Liver (tissue), 9 donors: ENCODE results near the gene TCFL5. TPM values are rescaled to one million over a fixed set of nuclear protein-coding genes. Genes with fewer than 3 reads are reported as not detected.

Experiments
- DNase-seq: peaks from one replicate; pipeline ENCODE4 v3.0.0-alpha.2; 2017; ENCODE audit warnings: low spot score
- H3K27ac ChIP-seq, 2 donors: one replicate each; pipeline ENCODE4 v1.7.0; 2013; ENCODE audit warnings: inconsistent platforms in 2 of 2, low read length in 2 of 2, control low read depth in 1 of 2, low read depth in 1 of 2, mild to moderate bottlenecking in 1 of 2
- H3K27me3 ChIP-seq, 4 donors: one replicate each; pipeline versions ENCODE4 v1.6.1 to v1.7.0; 2013; ENCODE audit warnings: low read length in 3 of 4, inconsistent platforms in 1 of 4, mild to moderate bottlenecking in 1 of 4, moderate library complexity in 1 of 4; ENCODE audit not compliant: control insufficient read depth in 4 of 4, insufficient read depth in 4 of 4
- H3K36me3 ChIP-seq, 4 donors: one replicate each; pipeline versions ENCODE4 v1.6.1 to v1.7.0; 2013; ENCODE audit warnings: low read length in 3 of 4, mild to moderate bottlenecking in 3 of 4, low read depth in 1 of 4, moderate library complexity in 1 of 4; ENCODE audit not compliant: control insufficient read depth in 4 of 4, insufficient read depth in 3 of 4
- H3K4me1 ChIP-seq, 4 donors: one replicate each; pipeline versions ENCODE4 v1.6.1 to v1.7.0; 2013; ENCODE audit warnings: low read length in 3 of 4, mild to moderate bottlenecking in 3 of 4, moderate library complexity in 1 of 4; ENCODE audit not compliant: control insufficient read depth in 4 of 4, insufficient read depth in 4 of 4
- H3K4me3 ChIP-seq, 3 donors: one replicate each; pipeline versions ENCODE4 v1.6.1 to v1.7.0; 2013; ENCODE audit warnings: low read length in 3 of 3, control low read depth in 1 of 3, low read depth in 1 of 3, mild to moderate bottlenecking in 1 of 3
- H3K9ac ChIP-seq, 2 donors: one replicate each; pipeline ENCODE4 v1.7.0; 2013; ENCODE audit warnings: low read length in 2 of 2, mild to moderate bottlenecking in 2 of 2, moderate library complexity in 2 of 2, control low read depth in 1 of 2, low read depth in 1 of 2
- H3K9me3 ChIP-seq, 4 donors: one replicate each; pipeline versions ENCODE4 v1.6.1 to v1.7.0; 2013; ENCODE audit warnings: low read length in 3 of 4; ENCODE audit not compliant: control insufficient read depth in 4 of 4
- ATF3 ChIP-seq: IDR thresholded peaks from 2 replicates; pipeline ENCODE4 v1.6.1; 2016; ENCODE audit warnings: antibody characterized with exemption
- CTCF ChIP-seq: fragments of 150-350 bp; IDR thresholded peaks from 2 replicates; pipeline ENCODE4 v1.5.1; 2017; ENCODE audit warnings: improper control_type of control experiment, low read depth, low read length; ENCODE audit not compliant: missing input control
- EGR1 ChIP-seq, 2 donors: IDR thresholded peaks; 2 replicates each; pipeline ENCODE4 v1.6.1; 2016 to 2018; ENCODE audit warnings: antibody characterized with exemption in 2 of 2, low read depth in 2 of 2
- FOXA1 ChIP-seq: IDR thresholded peaks from 2 replicates; pipeline ENCODE4 v1.6.1; 2016; ENCODE audit warnings: antibody characterized with exemption
- FOXA2 ChIP-seq: IDR thresholded peaks from 2 replicates; pipeline ENCODE4 v1.6.1; 2016; ENCODE audit warnings: antibody characterized with exemption
- GABPA ChIP-seq, 2 donors: IDR thresholded peaks in 1 of 2; conservative IDR thresholded peaks in 1 of 2; 2 replicates each; pipeline ENCODE4 v1.6.1; 2016; ENCODE audit warnings: antibody characterized with exemption in 2 of 2, mild to moderate bottlenecking in 1 of 2, moderate library complexity in 1 of 2
- HNF4A ChIP-seq, 2 donors: conservative IDR thresholded peaks; 2 replicates each; pipeline ENCODE4 v1.6.1; 2016; ENCODE audit warnings: antibody characterized with exemption in 2 of 2, mild to moderate bottlenecking in 2 of 2
- HNF4G ChIP-seq: IDR thresholded peaks from 2 replicates; pipeline ENCODE4 v1.6.1; 2016; ENCODE audit warnings: antibody characterized with exemption
- JUND ChIP-seq, 2 donors: IDR thresholded peaks; 2 replicates each; pipeline ENCODE4 v1.6.1; 2016; ENCODE audit warnings: antibody characterized with exemption in 2 of 2
- MAX ChIP-seq: IDR thresholded peaks from 2 replicates; pipeline ENCODE4 v1.6.1; 2016; ENCODE audit warnings: antibody characterized with exemption
- NR2F2 ChIP-seq: IDR thresholded peaks from 2 replicates; pipeline ENCODE4 v1.6.1; 2016; ENCODE audit warnings: antibody characterized with exemption
- RAD21 ChIP-seq, 2 donors: IDR thresholded peaks; 2 replicates each; pipeline ENCODE4 v1.6.1; 2016; ENCODE audit warnings: antibody characterized with exemption in 2 of 2, mild to moderate bottlenecking in 2 of 2
- REST ChIP-seq: IDR thresholded peaks from 2 replicates; pipeline ENCODE4 v1.6.1; 2016; ENCODE audit warnings: antibody characterized with exemption, mild to moderate bottlenecking
- RXRA ChIP-seq, 2 donors: IDR thresholded peaks; 2 replicates each; pipeline ENCODE4 v1.6.1; 2017 to 2018; ENCODE audit warnings: antibody characterized with exemption in 2 of 2, mild to moderate bottlenecking in 1 of 2
- SP1 ChIP-seq: IDR thresholded peaks from 2 replicates; pipeline ENCODE4 v1.6.1; 2018; ENCODE audit warnings: antibody characterized with exemption, mild to moderate bottlenecking
- TAF1 ChIP-seq: conservative IDR thresholded peaks from 2 replicates; pipeline ENCODE4 v1.6.1; 2016; ENCODE audit warnings: antibody characterized with exemption, mild to moderate bottlenecking
- YY1 ChIP-seq: IDR thresholded peaks from 2 replicates; pipeline ENCODE4 v1.6.1; 2016; ENCODE audit warnings: antibody characterized with exemption, mild to moderate bottlenecking
- WGBS: extraction: QIAGEN DNeasy Blood & Tissue Kit; methylation state at CpG from one replicate; pipeline ENCODE4 v1.1.7; 2013; 5-methylcytosine and 5-hydroxymethylcytosine counted together
- polyA plus RNA-seq, 2 donors: library from polyadenylated mRNA; stranded (reverse) in 1 of 2; unstranded in 1 of 2; fragments of 200-250 nt in 1 of 2; fragments of >200 nt in 1 of 2; fragmentation: Nextera tagmentation in 1 of 2; extraction: Ambion mirVana in 1 of 2; gene quantifications; one replicate each; pipeline versions ENCODE4 v1.2.1 to v1.2.3, GENCODE V29; 2013 to 2015
- total RNA-seq, 2 donors: library from RNA; depleted of rRNA; stranded (reverse); fragments of >200 nt; gene quantifications; one replicate each; pipeline ENCODE4 v1.2.3, GENCODE V29; 2014
- donor health status: healthy.
- donor health status: healthy.
- donor health status: healthy.
- donor health status: healthy.
- donor health status: healthy.

Gene TCFL5
- total and polyA plus RNA-seq, 4 donors: 0.79 to 3.8 (median 2.2) TPM

- DNase-seq: no peak
- Histone ChIP-seq H3K4me1 (peaks cover 7 to 14% (median 12%) of the 10 kb centered on the region in 4 donors), H3K27me3 (no peaks in the 10 kb centered on the region), H3K9me3 (no peaks in the 10 kb centered on the region), H3K9ac (no peak overlapping the region), H3K36me3 (peaks cover 2 to 16% (median 5%) of the 10 kb centered on the region in 4 donors), H3K4me3 (no peak overlapping the region), H3K27ac (no peak overlapping the region)
- WGBS: 95% methylated on average over 25 of the region's 25 CpGs
- TF ChIP-seq HNF4A (conservative IDR thresholded peaks at IDR 0.05) (no peak), CTCF (no peak), REST (no peak), EGR1 (IDR thresholded peaks at IDR 0.05; ENCODE audit: low read depth in 2 of 2) (no peak), FOXA1 (no peak), RAD21 (IDR thresholded peaks at IDR 0.05) (no peak)
These were observed 4.5 kb downstream of the TCFL5 start for GRCh38 chr20:62856931-62857619.

GRCh38 chr20:62855120-62855519 lies 6.5 kb downstream of the TCFL5 start:
- TF ChIP-seq NR2F2 (no peak), HNF4A (conservative IDR thresholded peaks at IDR 0.05) (no peak), FOXA1 (no peak), HNF4G (no peak), TAF1 (no peak), JUND (IDR thresholded peaks at IDR 0.05) (no peak), GABPA (IDR thresholded peaks at IDR 0.05 in 1 of 2, conservative IDR thresholded peaks at IDR 0.05 in 1 of 2) (no peak), RXRA (IDR thresholded peaks at IDR 0.05) (no peak), FOXA2 (no peak), SP1 (no peak), MAX (no peak), REST (no peak), CTCF (no peak), ATF3 (no peak), YY1 (no peak)
- Histone ChIP-seq H3K27ac (no peak overlapping the region), H3K36me3 (peaks cover 2 to 16% (median 5%) of the 10 kb centered on the region in 4 donors), H3K9me3 (no peaks in the 10 kb centered on the region), H3K4me3 (no peak overlapping the region), H3K9ac (no peak overlapping the region), H3K4me1 (peaks cover 1 to 6% (median 4%) of the 10 kb centered on the region in 4 donors), H3K27me3 (no peaks in the 10 kb centered on the region)
- DNase-seq: no peak
- 99% methylated on average over 5 of the region's 5 CpGs for WGBS
